Hematopoietic multipotent progenitor cell treated with erythropoietin and hydrocortisone succinate and interleukin-3 and kit ligand, for 17 days (in vitro differentiated cells): ENCODE data around the gene EPN1.
"Not testable (repeated sequence)": the region's sequence is repeated elsewhere in the genome, so short reads cannot be mapped to it uniquely, and the experiment has no call there.

Experiments
- DNase-seq: peaks from one replicate; pipeline ENCODE4 v3.0.0-alpha.2; 2015; ENCODE audit warnings: low spot score

Gene EPN1

GRCh38 chr19:55720214-55720746 lies 45.3 kb downstream of the EPN1 start:
- DNase-seq = no peak

GRCh38 chr19:55720801-55721200 lies 45.8 kb downstream of the EPN1 start:
- DNase-seq = no peak

GRCh38 chr19:55723491-55723890 lies 48.5 kb downstream of the EPN1 start:
- DNase-seq = no peak

- DNase-seq = not testable (repeated sequence)
Measured at GRCh38 chr19:55730378-55730777, 55.4 kb downstream of the EPN1 start.

GRCh38 chr19:55738302-55738701 lies 63.3 kb downstream of the EPN1 start, which contains the start of gene NLRP9:
Gene NLRP9, minus strand, starts transcription at chr19:55738402. Its CDS starts 28 bp downstream, at chr19:55738374.
- DNase-seq = no peak

- DNase-seq = no peak
Measured at GRCh38 chr19:55750715-55751114, 75.7 kb downstream of the EPN1 start.

GRCh38 chr19:55753401-55753800 lies 78.4 kb downstream of the EPN1 start:
- no peak for DNase-seq

- not testable (repeated sequence) for DNase-seq
Measured at GRCh38 chr19:55756808-55757207, 81.8 kb downstream of the EPN1 start.

GRCh38 chr19:55758797-55759196 lies 83.8 kb downstream of the EPN1 start, which contains the start of gene RFPL4A:
Gene RFPL4A, plus strand, starts transcription at chr19:55759097. Its CDS starts 2,704 bp downstream, at chr19:55761801.
- DNase-seq = not testable (repeated sequence)
